Testis (tissue), 2 donors: ENCODE measurements around the gene MEGF6.

Experiments used
- POLR2A ChIP-seq: fragments of 450-650 bp; IDR thresholded peaks from one replicate; pipeline ENCODE4 v1.6.1; 2017; ENCODE audit warnings: antibody characterized with exemption, mild to moderate bottlenecking, moderate library complexity
- TF ChIP-seq, protein P1 (sequence below), 3 experiments: fragments of 450-650 bp in 2 of 3; fragments of 200-600 bp in 1 of 3; sonication (generic) in 1 of 3; IDR thresholded peaks; one replicate each; pipeline ENCODE4 v1.5.1; 2016 to 2019; ENCODE audit warnings: antibody characterized with exemption in 3 of 3, mild to moderate bottlenecking in 2 of 3, moderate library complexity in 1 of 3

DNA sequence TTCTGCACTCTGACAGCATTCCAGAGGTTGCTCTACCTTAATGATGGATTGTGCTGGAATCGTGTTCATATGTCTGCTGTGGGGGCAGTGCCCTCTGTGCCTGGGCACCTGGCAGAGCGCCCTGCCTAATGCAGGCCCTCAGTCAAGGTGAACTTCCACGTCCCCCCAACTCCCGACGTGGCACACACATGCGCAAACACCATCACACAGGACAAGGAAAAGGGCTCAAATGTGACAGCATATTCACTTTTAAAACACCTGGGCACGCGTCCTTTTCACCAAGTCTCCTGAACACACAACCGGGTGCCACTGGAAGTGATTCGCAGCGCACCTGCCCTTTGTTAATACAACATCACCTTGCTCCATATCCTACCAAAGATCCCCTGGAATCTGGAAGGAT is 25.2 kb upstream of the MEGF6 start:
- TF ChIP-seq, protein P1, sequence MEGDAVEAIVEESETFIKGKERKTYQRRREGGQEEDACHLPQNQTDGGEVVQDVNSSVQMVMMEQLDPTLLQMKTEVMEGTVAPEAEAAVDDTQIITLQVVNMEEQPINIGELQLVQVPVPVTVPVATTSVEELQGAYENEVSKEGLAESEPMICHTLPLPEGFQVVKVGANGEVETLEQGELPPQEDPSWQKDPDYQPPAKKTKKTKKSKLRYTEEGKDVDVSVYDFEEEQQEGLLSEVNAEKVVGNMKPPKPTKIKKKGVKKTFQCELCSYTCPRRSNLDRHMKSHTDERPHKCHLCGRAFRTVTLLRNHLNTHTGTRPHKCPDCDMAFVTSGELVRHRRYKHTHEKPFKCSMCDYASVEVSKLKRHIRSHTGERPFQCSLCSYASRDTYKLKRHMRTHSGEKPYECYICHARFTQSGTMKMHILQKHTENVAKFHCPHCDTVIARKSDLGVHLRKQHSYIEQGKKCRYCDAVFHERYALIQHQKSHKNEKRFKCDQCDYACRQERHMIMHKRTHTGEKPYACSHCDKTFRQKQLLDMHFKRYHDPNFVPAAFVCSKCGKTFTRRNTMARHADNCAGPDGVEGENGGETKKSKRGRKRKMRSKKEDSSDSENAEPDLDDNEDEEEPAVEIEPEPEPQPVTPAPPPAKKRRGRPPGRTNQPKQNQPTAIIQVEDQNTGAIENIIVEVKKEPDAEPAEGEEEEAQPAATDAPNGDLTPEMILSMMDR (IDR thresholded peaks at IDR 0.05) = no peak
- no peak for TF ChIP-seq POLR2A
